RPMI8226 (cell line): ENCODE results near the gene CDCA3.

Source experiments
- DNase-seq: peaks from one replicate; pipeline ENCODE4 v3.0.0-alpha.2; 2015

CDCA3 gene

GRCh38 chr12:6819106-6820030, 31.7 kb downstream of the CDCA3 start:
- peak; percentile 2 for DNase-seq

DNA sequence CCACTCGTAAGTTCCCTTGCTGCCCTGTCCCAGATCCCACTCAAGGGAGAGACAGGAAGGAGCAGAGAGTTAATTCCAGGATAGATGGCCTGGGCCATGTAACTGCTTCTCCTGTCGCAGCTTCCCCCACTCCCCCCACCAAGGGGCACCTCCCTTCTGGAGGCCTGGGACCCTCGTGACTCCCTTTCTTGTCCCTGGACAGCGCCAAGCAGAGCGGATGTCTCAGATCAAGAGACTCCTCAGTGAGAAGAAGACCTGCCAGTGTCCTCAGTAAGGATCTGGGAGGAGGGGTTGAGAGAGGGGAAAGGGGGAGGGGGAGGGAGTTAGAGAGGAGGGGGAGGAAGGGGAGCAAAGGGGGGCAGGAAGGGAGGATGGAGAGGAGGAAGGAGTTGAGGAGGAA, 32.4 kb downstream of the CDCA3 start:
- peak; percentile 1 for DNase-seq

DNA sequence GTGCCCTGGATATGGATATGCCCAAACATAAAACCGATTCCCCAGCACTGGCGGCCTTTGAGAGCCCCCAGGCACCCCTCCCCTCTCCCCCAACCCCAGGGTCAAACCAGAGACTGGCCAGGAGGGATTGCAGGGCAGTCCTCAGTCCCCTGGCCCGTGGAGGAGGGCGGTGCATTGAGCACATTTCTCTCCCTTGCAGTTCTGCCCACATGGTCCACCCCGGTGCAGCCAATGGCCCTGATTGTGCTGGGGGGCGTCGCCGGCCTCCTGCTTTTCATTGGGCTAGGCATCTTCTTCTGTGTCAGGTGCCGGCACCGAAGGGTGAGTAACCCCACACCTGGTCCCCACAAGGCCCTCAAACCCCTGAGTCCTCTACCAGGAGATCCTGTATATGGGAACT, 32.9 kb downstream of the CDCA3 start:
- peak; percentile 26 for DNase-seq

DNA sequence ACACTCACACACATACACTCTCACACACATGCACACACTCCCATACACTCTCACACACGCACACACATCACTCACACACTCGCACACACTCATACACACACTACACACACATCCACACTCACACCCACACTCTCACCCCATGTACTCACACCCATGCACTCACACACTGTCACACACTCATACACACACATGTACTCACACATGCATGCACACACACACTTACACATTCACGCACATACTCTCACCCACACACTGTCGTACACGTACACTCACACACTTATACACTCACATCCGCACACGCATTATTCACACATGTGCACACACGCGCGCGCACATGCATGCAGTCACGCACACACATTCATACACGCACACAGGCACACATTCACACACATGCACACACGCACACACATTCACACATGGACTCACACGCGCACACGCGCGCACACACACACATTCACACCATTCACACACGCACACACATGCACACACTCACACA, 33.4 kb downstream of the CDCA3 start:
- DNase-seq, result no peak

- peak; percentile 1 for DNase-seq
Measured at GRCh38 chr12:6817098-6817497, 34.0 kb downstream of the CDCA3 start.

DNA sequence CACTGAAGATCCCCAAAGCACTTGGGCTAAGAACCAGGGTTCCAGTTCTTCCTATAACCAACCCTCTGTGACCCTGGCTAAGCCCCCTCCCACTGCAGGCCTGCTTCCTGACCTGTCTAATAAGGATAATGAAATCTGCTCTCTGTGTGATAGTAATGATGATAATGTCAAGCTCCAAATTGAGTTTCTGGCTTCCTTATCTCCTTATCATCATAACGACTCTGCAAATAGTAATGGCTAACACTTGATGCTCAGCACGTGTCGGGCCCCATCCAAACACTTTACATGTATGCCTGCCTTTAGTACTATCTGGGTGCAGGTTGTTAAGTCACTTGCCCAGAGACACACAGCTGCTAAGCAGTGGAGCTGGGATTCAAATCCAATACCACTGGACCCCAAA, 34.5 kb downstream of the CDCA3 start:
- DNase-seq, result peak; percentile 1

GRCh38 chr12:6813363-6813762, 37.7 kb downstream of the CDCA3 start:
- peak; percentile 2 for DNase-seq

GRCh38 chr12:6810758-6811157, 40.3 kb downstream of the CDCA3 start:
- no peak for DNase-seq

DNA sequence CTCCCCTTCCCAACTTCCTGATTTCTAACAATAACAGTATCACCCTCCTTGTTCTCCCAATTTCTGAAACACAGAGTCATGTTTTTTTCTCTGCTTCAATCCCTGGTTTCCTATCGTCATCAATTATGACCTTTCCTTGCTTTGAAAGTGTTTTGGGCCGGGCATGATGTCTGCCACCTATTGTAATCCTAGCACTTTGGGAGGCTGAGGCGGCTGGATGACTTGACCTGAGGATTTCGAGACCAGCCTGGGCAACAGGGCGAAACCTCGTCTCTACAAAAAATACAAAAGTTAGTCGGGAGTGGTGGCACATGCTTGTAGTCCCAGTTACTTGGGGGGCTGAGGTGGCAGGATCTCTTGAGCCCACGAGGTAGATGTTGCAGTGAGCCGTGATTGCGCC, 42.0 kb downstream of the CDCA3 start:
- DNase-seq, result no peak

DNA sequence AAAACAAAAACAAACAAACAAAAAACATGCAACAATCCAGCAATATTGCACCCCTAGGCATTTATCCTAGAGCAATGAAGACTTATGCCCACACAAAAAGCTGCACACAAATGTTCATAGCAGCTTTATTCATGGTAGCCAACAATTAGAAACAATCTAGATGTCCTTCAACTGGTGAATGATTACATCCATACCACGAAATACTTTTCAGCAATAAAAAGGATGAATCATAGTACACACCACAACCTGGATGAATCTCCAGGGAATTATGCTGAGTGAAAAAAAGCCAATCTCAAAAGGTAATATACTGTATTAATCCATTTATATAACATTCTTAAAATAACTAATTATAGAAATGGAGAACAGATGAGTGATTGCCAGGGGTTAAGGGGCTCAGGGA, 43.9 kb downstream of the CDCA3 start:
- DNase-seq, result no peak

DNA sequence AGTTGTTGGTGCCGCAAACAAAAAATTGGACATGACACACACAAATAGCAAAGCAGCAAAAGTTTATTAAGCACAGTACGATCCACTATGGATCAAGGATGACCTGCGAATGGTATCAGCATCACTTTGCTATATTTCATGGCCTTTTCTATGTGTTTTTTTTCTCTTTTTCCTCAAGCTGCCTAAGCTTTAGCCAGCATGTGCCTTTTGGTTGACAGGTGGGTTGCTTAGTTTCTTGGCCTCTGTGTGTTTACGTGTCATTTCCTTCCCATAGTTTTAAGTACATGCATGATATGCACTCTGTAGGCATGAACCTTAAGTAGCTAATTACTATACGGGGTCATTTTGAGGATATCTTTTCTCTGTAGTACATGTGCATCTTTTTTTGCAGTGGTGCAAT, 51.9 kb downstream of the CDCA3 start:
- DNase-seq, result peak; percentile 5
